CD8-positive, alpha-beta memory T cell (primary cell): ENCODE data around the gene LRFN2. TPM values are rescaled to one million over a fixed set of nuclear protein-coding genes. Genes with fewer than 3 reads are reported as not detected.

ENCODE experiments used
- CTCF ChIA-PET: fragments of 350-600 bp; sonication (Branson Sonifier 250); formaldehyde crosslinking; loops from one replicate; lab custom pipeline; 2021; ENCODE audit warnings: antibody characterized with exemption; lab: Charles Lee
- POLR2A ChIA-PET: fragments of 350-600 bp; sonication (Branson Sonifier 250); formaldehyde crosslinking; loops from one replicate; lab custom pipeline; 2021; ENCODE audit warnings: antibody characterized with exemption; lab: Charles Lee
- DNase-seq, 5 donors: peaks; one replicate each; pipeline versions ENCODE4 v3.0.0 to v3.0.0-alpha.2; 2020 to 2022; ENCODE audit warnings: mixed read lengths in 1 of 5
- H3K27ac ChIP-seq: one replicate; pipeline ENCODE4 v1.7.0; 2013; ENCODE audit warnings: low read depth, mild to moderate bottlenecking, low read length, moderate library complexity
- H3K27me3 ChIP-seq: 2 replicates; pipeline ENCODE4 v1.7.0; 2013; ENCODE audit warnings: low read length, mild to moderate bottlenecking; ENCODE audit not compliant: insufficient read depth, poor library complexity, severe bottlenecking
- H3K36me3 ChIP-seq: 2 replicates; pipeline ENCODE4 v1.7.0; 2013; ENCODE audit warnings: mild to moderate bottlenecking, low read length, moderate library complexity; ENCODE audit not compliant: insufficient read depth
- H3K4me1 ChIP-seq: 2 replicates; pipeline ENCODE4 v1.7.0; 2013; ENCODE audit warnings: mild to moderate bottlenecking, low read length, moderate library complexity; ENCODE audit not compliant: insufficient read depth
- H3K4me3 ChIP-seq: 2 replicates; pipeline ENCODE4 v1.7.0; 2013; ENCODE audit warnings: mild to moderate bottlenecking, low read length
- H3K9me3 ChIP-seq: 2 replicates; pipeline ENCODE4 v1.7.0; 2013; ENCODE audit warnings: mild to moderate bottlenecking, low read length
- H3K27ac Mint-ChIP-seq, 8 donors: one replicate each; pipeline ENCODE4 v1.8.0; 2020 to 2021; ENCODE audit warnings: mixed read lengths in 8 of 8, mild to moderate bottlenecking in 6 of 8, inconsistent platforms in 3 of 8, moderate library complexity in 3 of 8
- H3K27me3 Mint-ChIP-seq, 2 donors: one replicate each; pipeline ENCODE4 v1.8.0; 2020 to 2021; ENCODE audit warnings: mixed read lengths in 2 of 2, mild to moderate bottlenecking in 1 of 2, moderate library complexity in 1 of 2
- H3K36me3 Mint-ChIP-seq, 3 donors: one replicate each; pipeline ENCODE4 v1.8.0; 2020 to 2021; ENCODE audit warnings: mixed read lengths in 3 of 3, inconsistent platforms in 1 of 3, mild to moderate bottlenecking in 1 of 3
- H3K4me1 Mint-ChIP-seq, 3 donors: one replicate each; pipeline ENCODE4 v1.8.0; 2020 to 2021; ENCODE audit warnings: mixed read lengths in 3 of 3, inconsistent platforms in 1 of 3, mild to moderate bottlenecking in 1 of 3
- H3K4me3 Mint-ChIP-seq, 7 donors: one replicate each; pipeline ENCODE4 v1.8.0; 2020 to 2021; ENCODE audit warnings: mixed read lengths in 7 of 7, mild to moderate bottlenecking in 6 of 7, moderate library complexity in 4 of 7, inconsistent platforms in 2 of 7
- H3K9me3 Mint-ChIP-seq, 5 donors: one replicate each; pipeline ENCODE4 v1.8.0; 2020 to 2022; ENCODE audit warnings: mixed read lengths in 5 of 5, mild to moderate bottlenecking in 3 of 5, moderate library complexity in 2 of 5, inconsistent platforms in 1 of 5
- polyA plus RNA-seq: library from polyadenylated mRNA; unstranded; fragments of 300-500 nt; fragmentation: Illumina TruSeq; gene quantifications from one replicate; pipeline ENCODE4 v1.2.3, GENCODE V29; 2021
- total RNA-seq, 2 experiments: library from RNA; stranded (reverse); gene quantifications; one replicate each; pipeline ENCODE4 v1.2.3, GENCODE V29; 2021

The LRFN2 gene
- total and polyA plus RNA-seq, 3 experiments from 2014 or later, result 0.29 TPM; not detected in 2

GRCh38 chr6:40540790-40541189 is 46.4 kb downstream of the LRFN2 start:
- no peaks in the 10 kb centered on the region for H3K36me3 Mint-ChIP-seq
- H3K27me3 Mint-ChIP-seq, result peaks cover 9 to 16% of the 10 kb centered on the region in 2 donors
- H3K9me3 Mint-ChIP-seq, result no peaks in the 10 kb centered on the region
- Histone ChIP-seq H3K27ac (no peak overlapping the region), H3K4me3 (no peak overlapping the region), H3K36me3 (no peaks in the 10 kb centered on the region), H3K27me3 (no peaks in the 10 kb centered on the region), H3K4me1 (no peaks in the 10 kb centered on the region), H3K9me3 (no peaks in the 10 kb centered on the region)
- POLR2A ChIA-PET, result no interaction called here
- no peak for DNase-seq
- H3K4me1 Mint-ChIP-seq, result no peaks in the 10 kb centered on the region
- no peak overlapping the region for H3K4me3 Mint-ChIP-seq
- no peak overlapping the region for H3K27ac Mint-ChIP-seq
- CTCF ChIA-PET, result no interaction called here

- ChIA-PET CTCF (no interaction called here), POLR2A (no interaction called here)
- no peaks in the 10 kb centered on the region for H3K4me1 ChIP-seq
- H3K27me3 ChIP-seq, result no peaks in the 10 kb centered on the region
- H3K4me3 ChIP-seq, result no peak overlapping the region
- Mint-ChIP-seq H3K27me3 (peaks cover 11 to 21% of the 10 kb centered on the region in 2 donors), H3K27ac (no peak overlapping the region), H3K4me3 (no peak overlapping the region), H3K9me3 (no peaks in the 10 kb centered on the region), H3K36me3 (no peaks in the 10 kb centered on the region), H3K4me1 (no peaks in the 10 kb centered on the region)
- H3K27ac ChIP-seq, result no peak overlapping the region
- no peak for DNase-seq
- H3K36me3 ChIP-seq, result no peaks in the 10 kb centered on the region
- no peaks in the 10 kb centered on the region for H3K9me3 ChIP-seq
These were observed 47.3 kb downstream of the LRFN2 start for GRCh38 chr6:40539853-40540252.

GRCh38 chr6:40538556-40538955 is 48.6 kb downstream of the LRFN2 start:
- Mint-ChIP-seq H3K36me3 (no peaks in the 10 kb centered on the region), H3K27me3 (peaks cover 9 to 26% of the 10 kb centered on the region in 2 donors), H3K9me3 (no peaks in the 10 kb centered on the region), H3K27ac (no peak overlapping the region), H3K4me3 (no peak overlapping the region), H3K4me1 (no peaks in the 10 kb centered on the region)
- POLR2A ChIA-PET, result no interaction called here
- no peak overlapping the region for H3K4me3 ChIP-seq
- CTCF ChIA-PET, result no interaction called here
- H3K4me1 ChIP-seq, result no peaks in the 10 kb centered on the region
- no peaks in the 10 kb centered on the region for H3K27me3 ChIP-seq
- H3K36me3 ChIP-seq, result no peaks in the 10 kb centered on the region
- no peak overlapping the region for H3K27ac ChIP-seq
- no peak for DNase-seq
- no peaks in the 10 kb centered on the region for H3K9me3 ChIP-seq

GRCh38 chr6:40537446-40537845 is 49.7 kb downstream of the LRFN2 start:
- no peak for DNase-seq
- no peak overlapping the region for H3K27ac Mint-ChIP-seq
- no peaks in the 10 kb centered on the region for H3K4me1 ChIP-seq
- no peak overlapping the region for H3K4me3 Mint-ChIP-seq
- H3K36me3 ChIP-seq, result no peaks in the 10 kb centered on the region
- no peaks in the 10 kb centered on the region for H3K9me3 Mint-ChIP-seq
- H3K27ac ChIP-seq, result no peak overlapping the region
- no peak overlapping the region for H3K4me3 ChIP-seq
- H3K27me3 ChIP-seq, result no peaks in the 10 kb centered on the region
- H3K4me1 Mint-ChIP-seq, result no peaks in the 10 kb centered on the region
- H3K27me3 Mint-ChIP-seq, result peaks cover 9 to 26% of the 10 kb centered on the region in 2 donors
- peaks cover 0 to 1% (median 0%) of the 10 kb centered on the region in 3 donors for H3K36me3 Mint-ChIP-seq
- CTCF ChIA-PET, result no interaction called here
- no peaks in the 10 kb centered on the region for H3K9me3 ChIP-seq
- POLR2A ChIA-PET, result no interaction called here

- H3K36me3 ChIP-seq, result no peaks in the 10 kb centered on the region
- peaks cover 9 to 26% of the 10 kb centered on the region in 2 donors for H3K27me3 Mint-ChIP-seq
- no peaks in the 10 kb centered on the region for H3K4me1 Mint-ChIP-seq
- DNase-seq, result no peak
- H3K36me3 Mint-ChIP-seq, result peaks cover 0 to 1% (median 0%) of the 10 kb centered on the region in 3 donors
- no peak overlapping the region for H3K4me3 Mint-ChIP-seq
- no peaks in the 10 kb centered on the region for H3K9me3 ChIP-seq
- POLR2A ChIA-PET, result no interaction called here
- no peaks in the 10 kb centered on the region for H3K4me1 ChIP-seq
- no peak overlapping the region for H3K27ac ChIP-seq
- no peak overlapping the region for H3K27ac Mint-ChIP-seq
- H3K27me3 ChIP-seq, result no peaks in the 10 kb centered on the region
- H3K4me3 ChIP-seq, result no peak overlapping the region
- CTCF ChIA-PET, result no interaction called here
- H3K9me3 Mint-ChIP-seq, result no peaks in the 10 kb centered on the region
These were observed 50.7 kb downstream of the LRFN2 start for GRCh38 chr6:40536442-40536841.

GRCh38 chr6:40535819-40536380 is 51.3 kb downstream of the LRFN2 start:
- POLR2A ChIA-PET, result no interaction called here
- Mint-ChIP-seq H3K27me3 (peaks cover 9 to 25% of the 10 kb centered on the region in 2 donors), H3K27ac (no peak overlapping the region), H3K9me3 (no peaks in the 10 kb centered on the region), H3K36me3 (peaks cover 0 to 1% (median 0%) of the 10 kb centered on the region in 3 donors), H3K4me3 (no peak overlapping the region), H3K4me1 (no peaks in the 10 kb centered on the region)
- H3K4me3 ChIP-seq, result no peak overlapping the region
- no peaks in the 10 kb centered on the region for H3K36me3 ChIP-seq
- H3K27ac ChIP-seq, result no peak overlapping the region
- no peak for DNase-seq
- CTCF ChIA-PET, result no interaction called here
- no peaks in the 10 kb centered on the region for H3K4me1 ChIP-seq
- H3K9me3 ChIP-seq, result no peaks in the 10 kb centered on the region
- H3K27me3 ChIP-seq, result no peaks in the 10 kb centered on the region

- no peaks in the 10 kb centered on the region for H3K9me3 ChIP-seq
- Mint-ChIP-seq H3K4me1 (no peaks in the 10 kb centered on the region), H3K9me3 (no peaks in the 10 kb centered on the region), H3K36me3 (peaks cover 0 to 1% (median 0%) of the 10 kb centered on the region in 3 donors), H3K27ac (peak overlapping the region in 1 of 8 donors; percentile 71), H3K4me3 (no peak overlapping the region), H3K27me3 (peaks cover 9 to 24% of the 10 kb centered on the region in 2 donors)
- no peak overlapping the region for H3K4me3 ChIP-seq
- H3K4me1 ChIP-seq, result no peaks in the 10 kb centered on the region
- no peaks in the 10 kb centered on the region for H3K27me3 ChIP-seq
- H3K27ac ChIP-seq, result no peak overlapping the region
- CTCF ChIA-PET, result no interaction called here
- POLR2A ChIA-PET, result no interaction called here
- no peak for DNase-seq
- H3K36me3 ChIP-seq, result no peaks in the 10 kb centered on the region
These were observed 51.9 kb downstream of the LRFN2 start for GRCh38 chr6:40535110-40535818.

- H3K27ac Mint-ChIP-seq, result no peak overlapping the region
- H3K4me3 Mint-ChIP-seq, result no peak overlapping the region
- CTCF ChIA-PET, result no interaction called here
- H3K4me1 Mint-ChIP-seq, result no peaks in the 10 kb centered on the region
- Histone ChIP-seq H3K27ac (no peak overlapping the region), H3K9me3 (no peaks in the 10 kb centered on the region), H3K4me1 (no peaks in the 10 kb centered on the region), H3K36me3 (no peaks in the 10 kb centered on the region), H3K27me3 (no peaks in the 10 kb centered on the region), H3K4me3 (no peak overlapping the region)
- POLR2A ChIA-PET, result no interaction called here
- H3K9me3 Mint-ChIP-seq, result no peaks in the 10 kb centered on the region
- DNase-seq, result no peak
- H3K36me3 Mint-ChIP-seq, result peaks cover 0 to 1% (median 0%) of the 10 kb centered on the region in 3 donors
- H3K27me3 Mint-ChIP-seq, result peaks cover 9 to 14% of the 10 kb centered on the region in 2 donors
These were observed 54.7 kb downstream of the LRFN2 start for GRCh38 chr6:40532349-40533000.
